ENCODE results near the gene MARCKS.

DNA sequence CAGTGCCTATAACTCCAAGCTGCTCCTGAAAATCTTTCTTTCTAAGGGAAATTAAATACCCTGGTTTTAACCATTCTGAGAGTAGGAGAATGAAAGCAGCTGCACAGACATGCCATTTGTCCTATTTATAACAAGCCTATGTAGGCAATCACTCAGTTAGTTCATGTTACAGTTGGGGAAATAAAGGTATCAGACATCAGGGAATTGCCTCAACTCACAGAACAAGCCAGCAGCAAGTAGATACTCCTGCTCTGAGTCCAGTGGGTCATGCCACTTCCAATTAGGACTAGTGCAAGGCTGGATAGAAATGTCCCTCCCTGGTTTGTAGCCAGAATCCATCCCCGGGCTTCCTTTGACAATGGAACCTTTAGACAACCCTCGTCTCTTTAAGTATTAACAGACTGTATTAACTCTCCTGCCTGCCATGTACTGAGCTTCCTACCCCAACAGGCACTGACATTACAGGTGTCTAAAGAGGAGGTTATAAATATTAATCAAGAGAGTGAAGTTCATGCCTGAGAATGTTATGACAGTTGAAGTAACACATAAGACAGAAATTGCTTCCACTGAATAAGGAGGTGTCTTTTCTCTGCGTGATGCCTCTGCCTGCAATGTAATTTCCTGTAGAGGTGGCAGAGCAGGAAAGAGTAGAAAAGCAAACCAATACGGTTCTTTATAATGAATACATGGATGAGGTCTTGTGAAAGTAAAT lies 28.0 kb upstream of the MARCKS start:
- TF ChIP-seq, protein P1, sequence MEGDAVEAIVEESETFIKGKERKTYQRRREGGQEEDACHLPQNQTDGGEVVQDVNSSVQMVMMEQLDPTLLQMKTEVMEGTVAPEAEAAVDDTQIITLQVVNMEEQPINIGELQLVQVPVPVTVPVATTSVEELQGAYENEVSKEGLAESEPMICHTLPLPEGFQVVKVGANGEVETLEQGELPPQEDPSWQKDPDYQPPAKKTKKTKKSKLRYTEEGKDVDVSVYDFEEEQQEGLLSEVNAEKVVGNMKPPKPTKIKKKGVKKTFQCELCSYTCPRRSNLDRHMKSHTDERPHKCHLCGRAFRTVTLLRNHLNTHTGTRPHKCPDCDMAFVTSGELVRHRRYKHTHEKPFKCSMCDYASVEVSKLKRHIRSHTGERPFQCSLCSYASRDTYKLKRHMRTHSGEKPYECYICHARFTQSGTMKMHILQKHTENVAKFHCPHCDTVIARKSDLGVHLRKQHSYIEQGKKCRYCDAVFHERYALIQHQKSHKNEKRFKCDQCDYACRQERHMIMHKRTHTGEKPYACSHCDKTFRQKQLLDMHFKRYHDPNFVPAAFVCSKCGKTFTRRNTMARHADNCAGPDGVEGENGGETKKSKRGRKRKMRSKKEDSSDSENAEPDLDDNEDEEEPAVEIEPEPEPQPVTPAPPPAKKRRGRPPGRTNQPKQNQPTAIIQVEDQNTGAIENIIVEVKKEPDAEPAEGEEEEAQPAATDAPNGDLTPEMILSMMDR (conservative IDR thresholded peaks at IDR 0.05; ENCODE audit: low read depth, low read length): no peak
- no peak for TF ChIP-seq EZH2 (IDR thresholded peaks at IDR 0.05; ENCODE audit: borderline replicate concordance, low read depth, low read length, poor library complexity, severe bottlenecking)

Measured in A673 (cell line).